Left ventricle myocardium inferior (tissue), 1 donor: ENCODE results near the gene UBE3C. TPM values are rescaled to one million over a fixed set of nuclear protein-coding genes. Genes with fewer than 3 reads are reported as not detected.
"Not testable (repeated sequence)": the region's sequence is repeated elsewhere in the genome, so short reads cannot be mapped to it uniquely, and the experiment has no call there.

Source experiments
- DNase-seq: peaks from one replicate; pipeline ENCODE4 v3.0.0-alpha.2; 2020
- H3K27ac ChIP-seq: fragments of 200-600 bp; replicated peaks from 2 replicates; pipeline ENCODE4 v1.8.0; 2021
- H3K27me3 ChIP-seq: fragments of 200-600 bp; 2 replicates; pipeline ENCODE4 v1.8.0; 2021; ENCODE audit warnings: low read depth
- H3K36me3 ChIP-seq: fragments of 200-600 bp; 2 replicates; pipeline ENCODE4 v1.8.0; 2021
- H3K4me1 ChIP-seq: fragments of 200-600 bp; 2 replicates; pipeline ENCODE4 v1.8.0; 2021
- H3K4me3 ChIP-seq: fragments of 200-600 bp; 2 replicates; pipeline ENCODE4 v1.8.0; 2021; ENCODE audit warnings: mild to moderate bottlenecking, moderate library complexity
- H3K9me3 ChIP-seq: fragments of 200-600 bp; replicated peaks from 2 replicates; pipeline ENCODE4 v1.8.0; 2021
- CTCF ChIP-seq: fragments of 200-600 bp; IDR thresholded peaks from 2 replicates; pipeline ENCODE4 v1.8.0; 2021; ENCODE audit warnings: antibody characterized with exemption, mild to moderate bottlenecking, borderline replicate concordance
- intact Hi-C: fragments of 100-400 bp; cut with micrococcal nuclease; formaldehyde crosslinking; loops from one replicate; pipeline ENCODE4 v1.11.0; 2022
- total RNA-seq: library from RNA; stranded (reverse); fragmentation: NEBNext Ultra II Directional; extraction: Animal tissue kit (Norgen Biotek cat#: 25700); gene quantifications from one replicate; pipeline ENCODE4 v1.2.1, GENCODE V29; 2021
- donor health status: DM: no; HTN: yes; CAD: no; lungs with severe emphysema.

UBE3C gene
- total RNA-seq, 1 donor from 2014 or later: 50.2 TPM

DNA sequence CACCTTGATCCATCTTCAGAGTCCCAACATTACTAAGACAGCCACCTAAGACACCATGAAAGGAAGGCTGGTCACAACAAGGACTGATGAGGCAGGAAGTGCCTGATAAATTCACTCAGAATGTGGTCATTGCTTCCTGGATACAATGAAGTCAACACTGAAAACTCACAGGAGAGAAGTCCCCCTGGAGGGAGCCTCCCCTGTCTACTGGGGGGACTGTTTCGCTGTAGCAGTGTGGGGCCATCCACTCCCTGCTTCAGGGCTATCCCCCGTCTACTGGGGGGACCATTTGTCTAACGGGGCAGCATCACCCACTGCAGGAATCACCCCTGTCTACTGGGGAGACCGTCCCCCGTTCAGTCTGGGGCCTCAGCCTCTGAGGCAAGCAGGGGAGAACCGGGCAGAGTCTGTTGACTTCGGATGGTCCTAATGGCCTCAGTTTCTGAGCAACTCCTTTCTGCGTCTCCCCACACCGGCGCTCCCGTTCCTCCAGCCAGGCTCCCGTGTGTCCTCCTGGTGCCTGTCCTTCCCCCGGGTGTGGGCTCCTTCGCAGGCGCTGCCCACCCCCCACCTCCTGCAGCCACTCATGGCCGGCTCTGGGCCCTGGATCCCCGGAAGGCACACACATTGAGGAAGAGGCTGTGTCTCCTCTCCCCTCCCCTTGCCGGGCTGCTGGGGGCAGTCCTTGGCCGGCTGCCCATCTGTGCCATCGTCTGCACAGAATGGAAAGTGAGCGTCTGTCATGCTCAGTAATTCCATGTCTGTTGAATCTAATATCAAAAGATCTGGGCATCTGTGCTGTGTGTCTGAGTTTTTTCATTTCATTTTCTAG, 138.2 kb downstream of the UBE3C start:
- intact Hi-C loops: no loop called here
- Histone ChIP-seq H3K27me3 (peaks cover 35% of the 10 kb centered on the region), H3K9me3 (no peaks in the 10 kb centered on the region), H3K36me3 (no peaks in the 10 kb centered on the region), H3K4me1 (peaks cover 43% of the 10 kb centered on the region), H3K4me3 (no peak overlapping the region), H3K27ac (no peak overlapping the region)
- no peak for DNase-seq
- TF ChIP-seq CTCF: no peak

GRCh38 chr7:157277568-157277967, 138.8 kb downstream of the UBE3C start:
- H3K4me1 ChIP-seq: peaks cover 37% of the 10 kb centered on the region
- H3K9me3 ChIP-seq, H3K27ac ChIP-seq, H3K36me3 ChIP-seq, intact Hi-C loops, DNase-seq, H3K4me3 ChIP-seq: not testable (repeated sequence)
- peaks cover 35% of the 10 kb centered on the region for H3K27me3 ChIP-seq

GRCh38 chr7:157278167-157278790, 139.6 kb downstream of the UBE3C start:
- H3K4me1 ChIP-seq: peaks cover 30% of the 10 kb centered on the region
- DNase-seq: no peak
- TF ChIP-seq CTCF: no peak
- intact Hi-C loops: no loop called here
- no peaks in the 10 kb centered on the region for H3K9me3 ChIP-seq
- H3K36me3 ChIP-seq: no peaks in the 10 kb centered on the region
- no peak overlapping the region for H3K4me3 ChIP-seq
- peaks cover 35% of the 10 kb centered on the region for H3K27me3 ChIP-seq
- H3K27ac ChIP-seq: no peak overlapping the region

GRCh38 chr7:157278791-157279724, 140.3 kb downstream of the UBE3C start:
- peaks cover 22% of the 10 kb centered on the region for H3K4me1 ChIP-seq
- H3K27me3 ChIP-seq: peaks cover 35% of the 10 kb centered on the region
- peak overlapping the region; percentile 53 for H3K27ac ChIP-seq
- no peak for TF ChIP-seq CTCF
- H3K4me3 ChIP-seq: peak overlapping the region; percentile 79
- peak; percentile 83 for DNase-seq
- intact Hi-C loops: no loop called here
- peaks cover 2% of the 10 kb centered on the region for H3K9me3 ChIP-seq
- H3K36me3 ChIP-seq: no peaks in the 10 kb centered on the region

- H3K27ac ChIP-seq: peak overlapping the region; percentile 53
- no peak for DNase-seq
- peak overlapping the region; percentile 79 for H3K4me3 ChIP-seq
- peaks cover 35% of the 10 kb centered on the region for H3K27me3 ChIP-seq
- peaks cover 22% of the 10 kb centered on the region for H3K4me1 ChIP-seq
- H3K9me3 ChIP-seq: peaks cover 9% of the 10 kb centered on the region
- intact Hi-C loops: no loop called here
- no peaks in the 10 kb centered on the region for H3K36me3 ChIP-seq
- no peak for TF ChIP-seq CTCF
Measured at GRCh38 chr7:157279741-157280215, 141.1 kb downstream of the UBE3C start.
